Trophoblast cell (in vitro differentiated cells and primary cell): ENCODE data around the gene XPR1.

Source experiments
- DNase-seq, 2 donors: peaks; one replicate each; pipeline ENCODE4 v3.0.0-alpha.2; 2016
- H2AFZ ChIP-seq: 2 replicates; pipeline ENCODE4 v1.6.1; 2013; ENCODE audit warnings: low read length, moderate library complexity, mild to moderate bottlenecking; ENCODE audit not compliant: insufficient read depth, poor library complexity
- H2AK5ac ChIP-seq: 2 replicates; pipeline ENCODE4 v1.6.1; 2013; ENCODE audit warnings: mild to moderate bottlenecking, low read length
- H2BK120ac ChIP-seq: 2 replicates; pipeline ENCODE4 v1.6.1; 2013; ENCODE audit warnings: low read length, mild to moderate bottlenecking, moderate library complexity; ENCODE audit not compliant: insufficient read depth, poor library complexity
- H2BK12ac ChIP-seq: 2 replicates; pipeline ENCODE4 v1.6.1; 2013; ENCODE audit warnings: mild to moderate bottlenecking, low read length, moderate library complexity
- H2BK5ac ChIP-seq: 2 replicates; pipeline ENCODE4 v1.6.1; 2013; ENCODE audit warnings: low read length, low read depth, moderate library complexity, mild to moderate bottlenecking; ENCODE audit not compliant: poor library complexity
- H3K14ac ChIP-seq: 2 replicates; pipeline ENCODE4 v1.6.1; 2013; ENCODE audit warnings: mild to moderate bottlenecking, low read length
- H3K18ac ChIP-seq: 2 replicates; pipeline ENCODE4 v1.6.1; 2013; ENCODE audit warnings: mild to moderate bottlenecking, low read length
- H3K23ac ChIP-seq: 2 replicates; pipeline ENCODE4 v1.6.1; 2013; ENCODE audit warnings: low read length
- H3K27ac ChIP-seq: 2 replicates; pipeline ENCODE4 v1.5.1; 2013; ENCODE audit warnings: low read depth, mild to moderate bottlenecking, inconsistent platforms, low read length, moderate library complexity
- H3K27me3 ChIP-seq: 2 replicates; pipeline ENCODE4 v1.6.1; 2013; ENCODE audit warnings: inconsistent platforms, mild to moderate bottlenecking, low read length, moderate library complexity; ENCODE audit not compliant: insufficient read depth
- H3K36me3 ChIP-seq, 2 experiments: 1 replicate in 1 of 2; 2 replicates in 1 of 2; pipeline ENCODE4 v1.6.1; 2013; ENCODE audit warnings: low read length in 2 of 2, mild to moderate bottlenecking in 2 of 2, moderate library complexity in 1 of 2; ENCODE audit not compliant: insufficient read depth in 2 of 2, control insufficient read depth in 1 of 2
- H3K4ac ChIP-seq: 2 replicates; pipeline ENCODE4 v1.6.1; 2013; ENCODE audit warnings: low read depth, mild to moderate bottlenecking, low read length, moderate library complexity
- H3K4me1 ChIP-seq, 2 experiments: 1 replicate in 1 of 2; 2 replicates in 1 of 2; pipeline ENCODE4 v1.6.1; 2013; ENCODE audit warnings: low read length in 2 of 2, mild to moderate bottlenecking in 2 of 2, moderate library complexity in 1 of 2; ENCODE audit not compliant: insufficient read depth in 2 of 2, control insufficient read depth in 1 of 2
- H3K4me2 ChIP-seq: 2 replicates; pipeline ENCODE4 v1.6.1; 2013; ENCODE audit warnings: inconsistent platforms, mild to moderate bottlenecking, low read length, moderate library complexity
- H3K4me3 ChIP-seq: 2 replicates; pipeline ENCODE4 v1.5.1; 2013; ENCODE audit warnings: mild to moderate bottlenecking, low read depth, low read length, inconsistent platforms
- H3K79me1 ChIP-seq: one replicate; pipeline ENCODE4 v1.6.1; 2013; ENCODE audit warnings: low read length
- H3K79me2 ChIP-seq: 2 replicates; pipeline ENCODE4 v1.6.1; 2013; ENCODE audit warnings: low read length, mild to moderate bottlenecking; ENCODE audit not compliant: control insufficient read depth, insufficient read depth, poor library complexity
- H3K9ac ChIP-seq: 2 replicates; pipeline ENCODE4 v1.6.1; 2013; ENCODE audit warnings: mild to moderate bottlenecking, low read length
- H3K9me3 ChIP-seq: 2 replicates; pipeline ENCODE4 v1.6.1; 2013; ENCODE audit warnings: low read depth, mild to moderate bottlenecking, control low read depth, inconsistent platforms, low read length; ENCODE audit not compliant: insufficient read depth
- H4K12ac ChIP-seq: 2 replicates; pipeline ENCODE4 v1.6.1; 2013; ENCODE audit warnings: low read depth, mild to moderate bottlenecking, low read length, moderate library complexity
- H4K8ac ChIP-seq: 2 replicates; pipeline ENCODE4 v1.6.1; 2013; ENCODE audit warnings: low read depth, mild to moderate bottlenecking, low read length, moderate library complexity
- H4K91ac ChIP-seq: one replicate; pipeline ENCODE4 v1.6.1; 2013; ENCODE audit warnings: low read depth, mild to moderate bottlenecking, low read length, moderate library complexity
- WGBS: extraction: QIAGEN DNeasy Blood & Tissue Kit; methylation state at CpG from one replicate; pipeline ENCODE4 v1.1.7; 2013; ENCODE audit warnings: missing lambda C conversion rate; ENCODE audit not compliant: insufficient read length, insufficient coverage; ENCODE audit errors: extremely low coverage; 5-methylcytosine and 5-hydroxymethylcytosine counted together

The XPR1 gene

DNA sequence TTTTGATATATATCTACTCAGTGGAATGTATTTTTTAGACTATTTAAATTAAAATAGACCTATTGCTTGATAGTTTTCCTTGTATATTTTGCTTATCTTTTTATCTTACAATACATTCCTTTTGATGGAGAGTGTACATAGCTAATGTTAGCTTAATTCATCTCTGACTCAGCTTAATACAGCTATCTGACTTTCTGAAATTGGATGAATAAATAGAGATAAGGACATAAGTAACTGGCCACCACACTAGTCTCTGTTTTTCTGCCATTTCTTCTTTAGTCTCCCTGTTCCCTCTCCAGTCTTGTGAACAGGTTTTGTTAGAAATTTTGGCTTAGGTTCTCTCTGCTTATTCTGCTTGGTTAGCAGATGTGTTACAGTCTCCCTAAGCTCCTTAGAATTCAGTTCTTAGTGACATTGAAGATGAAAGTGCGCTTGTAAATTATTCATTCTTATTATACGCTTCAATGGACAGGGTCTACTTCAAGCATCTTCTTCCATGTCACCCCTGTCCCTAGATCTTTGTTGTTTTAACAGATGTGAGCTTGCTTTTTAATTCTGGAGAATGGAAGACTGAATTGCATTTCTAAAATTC, 59.6 kb downstream of the XPR1 start:
- no CpG with 5 or more reads among the region's 2 CpGs for WGBS
- Histone ChIP-seq H3K79me1 (no peaks in the 10 kb centered on the region), H3K36me3 (no peaks in the 10 kb centered on the region), H3K4me3 (no peak overlapping the region), H2BK120ac (no peak overlapping the region), H4K8ac (no peak overlapping the region), H3K79me2 (no peaks in the 10 kb centered on the region), H3K27ac (no peak overlapping the region), H3K4me1 (no peaks in the 10 kb centered on the region), H2BK5ac (no peak overlapping the region), H3K4me2 (no peak overlapping the region), H3K9me3 (no peaks in the 10 kb centered on the region), H3K14ac (no peak overlapping the region), H3K9ac (no peak overlapping the region), H2BK12ac (no peak overlapping the region), H4K12ac (no peak overlapping the region), H2AK5ac (no peak overlapping the region), H2AFZ (no peak overlapping the region), H3K4ac (no peak overlapping the region), H3K23ac (no peak overlapping the region), H4K91ac (no peak overlapping the region), H3K27me3 (no peaks in the 10 kb centered on the region), H3K18ac (no peak overlapping the region)
- DNase-seq: no peak

DNA sequence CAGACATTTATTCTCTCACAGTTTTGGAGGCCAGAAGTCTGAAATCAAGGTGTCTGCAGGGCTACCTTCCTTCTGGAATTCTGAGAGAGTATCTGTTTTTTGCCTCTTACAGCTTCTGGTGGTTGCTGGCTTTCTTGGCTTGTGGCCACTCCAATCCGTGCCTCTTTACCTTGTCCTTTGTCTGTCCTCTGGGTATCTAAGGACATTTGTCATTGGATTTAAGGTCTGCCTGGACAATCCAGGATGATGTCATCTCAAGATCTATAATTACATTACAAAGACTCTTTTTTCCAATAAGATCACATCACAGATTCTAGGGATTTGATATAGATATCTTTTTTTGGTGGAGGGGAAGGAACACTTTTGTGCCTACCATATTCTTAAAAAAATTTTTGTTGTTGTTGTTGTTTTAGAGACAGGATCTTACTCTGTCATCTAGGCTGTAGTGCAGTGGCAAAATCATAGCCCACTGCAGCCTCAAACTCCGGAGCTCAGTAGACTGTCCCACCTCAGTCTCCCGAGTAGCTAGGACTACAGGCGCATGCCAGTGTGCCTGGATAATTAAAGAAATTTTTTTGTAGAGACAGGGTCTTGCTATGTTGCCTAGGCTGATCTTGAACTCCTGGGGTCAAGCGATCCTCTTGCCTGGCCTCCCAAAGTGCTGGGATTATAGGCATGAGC, 61.9 kb downstream of the XPR1 start:
- H3K36me3 ChIP-seq: no peaks in the 10 kb centered on the region
- no peak overlapping the region for H2BK120ac ChIP-seq
- H3K4me3 ChIP-seq: no peak overlapping the region
- H3K14ac ChIP-seq: no peak overlapping the region
- H3K4me2 ChIP-seq: no peak overlapping the region
- H3K27ac ChIP-seq: no peak overlapping the region
- no peak overlapping the region for H3K9ac ChIP-seq
- DNase-seq: no peak
- H2AK5ac ChIP-seq: no peak overlapping the region
- H4K12ac ChIP-seq: no peak overlapping the region
- no peaks in the 10 kb centered on the region for H3K4me1 ChIP-seq
- H4K8ac ChIP-seq: no peak overlapping the region
- no peaks in the 10 kb centered on the region for H3K9me3 ChIP-seq
- H2BK5ac ChIP-seq: no peak overlapping the region
- no peak overlapping the region for H3K23ac ChIP-seq
- H3K79me2 ChIP-seq: no peaks in the 10 kb centered on the region
- H3K27me3 ChIP-seq: no peaks in the 10 kb centered on the region
- WGBS: no CpG with 5 or more reads among the region's 5 CpGs
- no peak overlapping the region for H2BK12ac ChIP-seq
- H3K18ac ChIP-seq: no peak overlapping the region
- H3K4ac ChIP-seq: no peak overlapping the region
- no peak overlapping the region for H2AFZ ChIP-seq
- no peaks in the 10 kb centered on the region for H3K79me1 ChIP-seq
- no peak overlapping the region for H4K91ac ChIP-seq

DNA sequence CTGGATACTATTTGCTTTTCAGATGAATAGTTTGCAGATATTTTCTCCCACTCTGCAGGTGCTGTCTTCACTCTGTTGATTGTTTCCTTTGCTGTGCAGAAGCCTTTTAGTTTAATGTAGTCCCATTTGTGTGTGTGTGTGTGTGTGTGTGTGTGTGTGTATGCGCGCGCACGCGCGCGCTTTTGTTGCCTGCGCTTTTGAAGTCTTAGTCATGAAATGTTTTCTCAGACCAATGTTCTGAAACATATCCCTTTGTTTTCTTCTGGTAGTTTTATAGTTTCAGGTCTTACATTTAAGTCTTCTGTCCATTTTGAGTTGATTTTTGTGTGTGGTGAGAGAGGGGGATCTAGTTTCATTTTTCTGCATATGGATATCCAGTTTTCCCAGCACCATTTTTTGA, 63.5 kb downstream of the XPR1 start:
- Histone ChIP-seq H2AFZ (no peak overlapping the region), H4K91ac (no peak overlapping the region), H2BK12ac (no peak overlapping the region), H3K4me2 (no peak overlapping the region), H3K9ac (no peak overlapping the region), H3K79me2 (no peaks in the 10 kb centered on the region), H2BK120ac (no peak overlapping the region), H4K12ac (no peak overlapping the region), H3K4me3 (no peak overlapping the region), H3K4me1 (no peaks in the 10 kb centered on the region), H3K18ac (no peak overlapping the region), H3K27ac (no peak overlapping the region), H3K79me1 (no peaks in the 10 kb centered on the region), H3K23ac (no peak overlapping the region), H3K36me3 (no peaks in the 10 kb centered on the region), H3K9me3 (no peaks in the 10 kb centered on the region), H3K4ac (no peak overlapping the region), H2BK5ac (no peak overlapping the region), H3K27me3 (no peaks in the 10 kb centered on the region), H2AK5ac (no peak overlapping the region), H3K14ac (no peak overlapping the region), H4K8ac (no peak overlapping the region)
- no peak for DNase-seq
- WGBS: no CpG with 5 or more reads among the region's 8 CpGs

DNA sequence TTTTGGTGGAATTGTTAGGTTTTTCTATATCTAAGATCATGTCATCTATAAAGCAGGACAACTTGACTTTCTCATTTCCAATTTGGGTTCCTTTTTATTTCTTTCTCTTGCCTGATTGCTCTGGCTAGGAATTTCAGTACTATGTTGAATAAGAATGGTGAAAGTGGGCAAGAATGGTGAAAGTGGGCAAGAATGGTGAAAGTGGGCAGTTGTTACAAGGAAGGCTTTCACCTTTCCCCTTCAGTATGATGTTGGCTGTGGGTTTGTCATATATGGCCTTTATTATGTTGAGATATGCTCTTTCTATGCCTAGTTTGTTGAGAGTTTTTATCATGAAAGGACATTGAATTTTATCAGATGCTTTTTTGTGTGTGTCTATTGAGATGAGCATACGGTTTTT, 64.5 kb downstream of the XPR1 start:
- no peak overlapping the region for H2AFZ ChIP-seq
- no peak overlapping the region for H3K4me2 ChIP-seq
- no peak overlapping the region for H4K12ac ChIP-seq
- no peak overlapping the region for H3K18ac ChIP-seq
- H2AK5ac ChIP-seq: no peak overlapping the region
- H3K27me3 ChIP-seq: no peaks in the 10 kb centered on the region
- no peak overlapping the region for H3K14ac ChIP-seq
- no peaks in the 10 kb centered on the region for H3K4me1 ChIP-seq
- H4K8ac ChIP-seq: no peak overlapping the region
- no peak overlapping the region for H3K4me3 ChIP-seq
- no peak for DNase-seq
- H3K79me1 ChIP-seq: no peaks in the 10 kb centered on the region
- no peak overlapping the region for H3K4ac ChIP-seq
- WGBS: no CpG with 5 or more reads among the region's 1 CpG
- H3K27ac ChIP-seq: no peak overlapping the region
- no peak overlapping the region for H3K23ac ChIP-seq
- H2BK5ac ChIP-seq: no peak overlapping the region
- H2BK12ac ChIP-seq: no peak overlapping the region
- H3K9me3 ChIP-seq: no peaks in the 10 kb centered on the region
- no peaks in the 10 kb centered on the region for H3K79me2 ChIP-seq
- no peak overlapping the region for H2BK120ac ChIP-seq
- no peaks in the 10 kb centered on the region for H3K36me3 ChIP-seq
- H3K9ac ChIP-seq: no peak overlapping the region
- H4K91ac ChIP-seq: no peak overlapping the region
